Retinal pigment epithelial cell (primary cell): ENCODE data around the gene PHKB.
"Not testable (repeated sequence)": the region's sequence is repeated elsewhere in the genome, so short reads cannot be mapped to it uniquely, and the experiment has no call there.

Source experiments
- DNase-seq: peaks from one replicate; pipeline ENCODE4 v3.0.0-alpha.2; 2010; ENCODE audit warnings: low read depth
- H3K4me3 ChIP-seq: 2 replicates; pipeline ENCODE4 v1.5.1; 2011; ENCODE audit warnings: mild to moderate bottlenecking, low read length, control low read depth, moderate library complexity
- CTCF ChIP-seq: conservative IDR thresholded peaks from 2 replicates; pipeline ENCODE4 v1.5.1; 2011; ENCODE audit warnings: low read depth, low read length, control low read depth, inconsistent platforms

PHKB gene

GRCh38 chr16:47463771-47464624 is 2.9 kb downstream of the PHKB start:
- TF ChIP-seq CTCF = no peak
- DNase-seq = no peak

GRCh38 chr16:47465919-47466630 is 4.9 kb downstream of the PHKB start:
- TF ChIP-seq CTCF = no peak
- H3K4me3 ChIP-seq = no peak overlapping the region
- no peak for DNase-seq

More at GRCh38 chr16:47463771-47464624, 2.9 kb downstream of the PHKB start:
- H3K4me3 ChIP-seq = no peak overlapping the region

- TF ChIP-seq CTCF = no peak
- no peak for DNase-seq
- no peak overlapping the region for H3K4me3 ChIP-seq
Measured at GRCh38 chr16:47467501-47467900, 6.4 kb downstream of the PHKB start.

GRCh38 chr16:47468070-47468689 is 7.0 kb downstream of the PHKB start:
- H3K4me3 ChIP-seq, DNase-seq: not testable (repeated sequence)

GRCh38 chr16:47469227-47469626 is 8.1 kb downstream of the PHKB start:
- TF ChIP-seq CTCF = no peak

GRCh38 chr16:47470211-47470610 is 9.1 kb downstream of the PHKB start:
- no peak for DNase-seq
- no peak overlapping the region for H3K4me3 ChIP-seq
- TF ChIP-seq CTCF = no peak

More at GRCh38 chr16:47469227-47469626, 8.1 kb downstream of the PHKB start:
- no peak overlapping the region for H3K4me3 ChIP-seq
- no peak for DNase-seq

GRCh38 chr16:47470810-47471209 is 9.7 kb downstream of the PHKB start:
- H3K4me3 ChIP-seq = no peak overlapping the region
- DNase-seq = no peak
- no peak for TF ChIP-seq CTCF

- not testable (repeated sequence) for H3K4me3 ChIP-seq, DNase-seq
Measured at GRCh38 chr16:47473004-47473403, 11.9 kb downstream of the PHKB start.
